ENCODE data around the gene VWA8. TPM values are rescaled to one million over a fixed set of nuclear protein-coding genes. Genes with fewer than 3 reads are reported as not detected.
"Not testable (repeated sequence)": the region's sequence is repeated elsewhere in the genome, so short reads cannot be mapped to it uniquely, and the experiment has no call there.

Gene VWA8
- total RNA-seq, 1 donor from 2014 or later, result 15.8 TPM

- no peaks in the 10 kb centered on the region for H3K27me3 Mint-ChIP-seq (ENCODE audit: unreplicated experiment)
- peaks cover 11% of the 10 kb centered on the region for H3K36me3 Mint-ChIP-seq (ENCODE audit: unreplicated experiment)
- no peak for TF ChIP-seq CTCF (IDR thresholded peaks at IDR 0.05)
- peaks cover 2% of the 10 kb centered on the region for H3K4me1 Mint-ChIP-seq (ENCODE audit: unreplicated experiment)
- DNase-seq (ENCODE audit: extremely low spot score, unreplicated experiment), result no peak
- no peak overlapping the region for H3K27ac Mint-ChIP-seq (ENCODE audit: unreplicated experiment)
- H3K9me3 Mint-ChIP-seq (ENCODE audit: unreplicated experiment), result no peaks in the 10 kb centered on the region
- no peak overlapping the region for H3K4me3 Mint-ChIP-seq (ENCODE audit: unreplicated experiment)
These were observed 381.0 kb downstream of the VWA8 start for GRCh38 chr13:41579881-41580280.

GRCh38 chr13:41579168-41579567, 381.7 kb downstream of the VWA8 start:
- H3K4me1 Mint-ChIP-seq (ENCODE audit: unreplicated experiment), result peaks cover 2% of the 10 kb centered on the region
- no peak for TF ChIP-seq CTCF (IDR thresholded peaks at IDR 0.05)
- H3K9me3 Mint-ChIP-seq (ENCODE audit: unreplicated experiment), result no peaks in the 10 kb centered on the region
- peaks cover 18% of the 10 kb centered on the region for H3K36me3 Mint-ChIP-seq (ENCODE audit: unreplicated experiment)
- no peak for DNase-seq (ENCODE audit: extremely low spot score, unreplicated experiment)
- no peak overlapping the region for H3K27ac Mint-ChIP-seq (ENCODE audit: unreplicated experiment)
- H3K4me3 Mint-ChIP-seq (ENCODE audit: unreplicated experiment), result no peak overlapping the region
- H3K27me3 Mint-ChIP-seq (ENCODE audit: unreplicated experiment), result no peaks in the 10 kb centered on the region

- Mint-ChIP-seq H3K36me3 (ENCODE audit: unreplicated experiment) (peaks cover 14% of the 10 kb centered on the region), H3K27ac (ENCODE audit: unreplicated experiment) (no peak overlapping the region), H3K9me3 (ENCODE audit: unreplicated experiment) (no peaks in the 10 kb centered on the region), H3K4me3 (ENCODE audit: unreplicated experiment) (no peak overlapping the region), H3K4me1 (ENCODE audit: unreplicated experiment) (peaks cover 2% of the 10 kb centered on the region), H3K27me3 (ENCODE audit: unreplicated experiment) (no peaks in the 10 kb centered on the region)
- no peak for TF ChIP-seq CTCF (IDR thresholded peaks at IDR 0.05)
- no peak for DNase-seq (ENCODE audit: extremely low spot score, unreplicated experiment)
These were observed 382.5 kb downstream of the VWA8 start for GRCh38 chr13:41578371-41578770.

- no peak for TF ChIP-seq CTCF (IDR thresholded peaks at IDR 0.05)
- H3K9me3 Mint-ChIP-seq (ENCODE audit: unreplicated experiment), result no peaks in the 10 kb centered on the region
- DNase-seq (ENCODE audit: extremely low spot score, unreplicated experiment), result no peak
These were observed 383.5 kb downstream of the VWA8 start for GRCh38 chr13:41577436-41577835.

GRCh38 chr13:41573640-41574039, 387.3 kb downstream of the VWA8 start:
- H3K27me3 Mint-ChIP-seq (ENCODE audit: unreplicated experiment); H3K27ac Mint-ChIP-seq (ENCODE audit: unreplicated experiment); H3K4me3 Mint-ChIP-seq (ENCODE audit: unreplicated experiment); H3K9me3 Mint-ChIP-seq (ENCODE audit: unreplicated experiment); DNase-seq (ENCODE audit: extremely low spot score, unreplicated experiment); H3K4me1 Mint-ChIP-seq (ENCODE audit: unreplicated experiment): not testable (repeated sequence)
- H3K36me3 Mint-ChIP-seq (ENCODE audit: unreplicated experiment), result peaks cover 12% of the 10 kb centered on the region

More at GRCh38 chr13:41577436-41577835, 383.5 kb downstream of the VWA8 start:
- Mint-ChIP-seq H3K36me3 (ENCODE audit: unreplicated experiment) (peaks cover 14% of the 10 kb centered on the region), H3K4me3 (ENCODE audit: unreplicated experiment) (no peak overlapping the region), H3K4me1 (ENCODE audit: unreplicated experiment) (peaks cover 2% of the 10 kb centered on the region), H3K27me3 (ENCODE audit: unreplicated experiment) (no peaks in the 10 kb centered on the region), H3K27ac (ENCODE audit: unreplicated experiment) (no peak overlapping the region)

- not testable (repeated sequence) for H3K4me3 Mint-ChIP-seq (ENCODE audit: unreplicated experiment); H3K27me3 Mint-ChIP-seq (ENCODE audit: unreplicated experiment); H3K27ac Mint-ChIP-seq (ENCODE audit: unreplicated experiment); H3K4me1 Mint-ChIP-seq (ENCODE audit: unreplicated experiment); H3K9me3 Mint-ChIP-seq (ENCODE audit: unreplicated experiment); DNase-seq (ENCODE audit: extremely low spot score, unreplicated experiment)
- H3K36me3 Mint-ChIP-seq (ENCODE audit: unreplicated experiment), result peaks cover 19% of the 10 kb centered on the region
These were observed 389.0 kb downstream of the VWA8 start for GRCh38 chr13:41571817-41572340.
